ENCODE data around the gene MOK. TPM values are rescaled to one million over a fixed set of nuclear protein-coding genes. Genes with fewer than 3 reads are reported as not detected.

The MOK gene
- total RNA-seq, 1 donor from 2014 or later, result 38.7 TPM

- H3K4me1 Mint-ChIP-seq (ENCODE audit: low read depth), result peaks cover 3% of the 10 kb centered on the region
- no peaks in the 10 kb centered on the region for H3K9me3 Mint-ChIP-seq (ENCODE audit: low read depth)
- H3K36me3 Mint-ChIP-seq (ENCODE audit: insufficient read depth), result peaks cover 7% of the 10 kb centered on the region
- H3K4me3 Mint-ChIP-seq (ENCODE audit: low read depth), result no peak overlapping the region
- H3K27ac Mint-ChIP-seq, result no peak overlapping the region
- no peak for TF ChIP-seq CTCF (IDR thresholded peaks at IDR 0.05; ENCODE audit: unreplicated experiment)
- no peak for DNase-seq (ENCODE audit: low spot score, unreplicated experiment)
- no peaks in the 10 kb centered on the region for H3K27me3 Mint-ChIP-seq
Observed at GRCh38 chr14:102200690-102201352, 104.1 kb downstream of the MOK start.

GRCh38 chr14:102197317-102197853 lies 107.6 kb downstream of the MOK start:
- H3K9me3 Mint-ChIP-seq (ENCODE audit: low read depth), result no peaks in the 10 kb centered on the region
- no peak for DNase-seq (ENCODE audit: low spot score, unreplicated experiment)
- H3K36me3 Mint-ChIP-seq (ENCODE audit: insufficient read depth), result peaks cover 8% of the 10 kb centered on the region
- H3K27ac Mint-ChIP-seq, result no peak overlapping the region
- peaks cover 3% of the 10 kb centered on the region for H3K4me1 Mint-ChIP-seq (ENCODE audit: low read depth)
- TF ChIP-seq CTCF (IDR thresholded peaks at IDR 0.05; ENCODE audit: unreplicated experiment), result no peak
- no peaks in the 10 kb centered on the region for H3K27me3 Mint-ChIP-seq
- no peak overlapping the region for H3K4me3 Mint-ChIP-seq (ENCODE audit: low read depth)

- no peaks in the 10 kb centered on the region for H3K9me3 Mint-ChIP-seq (ENCODE audit: low read depth)
- H3K4me1 Mint-ChIP-seq (ENCODE audit: low read depth), result peaks cover 3% of the 10 kb centered on the region
- no peaks in the 10 kb centered on the region for H3K27me3 Mint-ChIP-seq
- DNase-seq (ENCODE audit: low spot score, unreplicated experiment), result no peak
- H3K36me3 Mint-ChIP-seq (ENCODE audit: insufficient read depth), result peaks cover 8% of the 10 kb centered on the region
- no peak overlapping the region for H3K4me3 Mint-ChIP-seq (ENCODE audit: low read depth)
- H3K27ac Mint-ChIP-seq, result no peak overlapping the region
- TF ChIP-seq CTCF (IDR thresholded peaks at IDR 0.05; ENCODE audit: unreplicated experiment), result no peak
Observed at GRCh38 chr14:102196902-102197230, 108.1 kb downstream of the MOK start.

- DNase-seq (ENCODE audit: low spot score, unreplicated experiment), result no peak
- H3K4me1 Mint-ChIP-seq (ENCODE audit: low read depth), result peaks cover 6% of the 10 kb centered on the region
- H3K4me3 Mint-ChIP-seq (ENCODE audit: low read depth), result no peak overlapping the region
- no peaks in the 10 kb centered on the region for H3K27me3 Mint-ChIP-seq
- no peaks in the 10 kb centered on the region for H3K9me3 Mint-ChIP-seq (ENCODE audit: low read depth)
- no peak for TF ChIP-seq CTCF (IDR thresholded peaks at IDR 0.05; ENCODE audit: unreplicated experiment)
- H3K36me3 Mint-ChIP-seq (ENCODE audit: insufficient read depth), result peaks cover 8% of the 10 kb centered on the region
- no peak overlapping the region for H3K27ac Mint-ChIP-seq
Observed at GRCh38 chr14:102196039-102196901, 108.7 kb downstream of the MOK start.

- Mint-ChIP-seq H3K27me3 (no peaks in the 10 kb centered on the region), H3K4me3 (ENCODE audit: low read depth) (no peak overlapping the region), H3K4me1 (ENCODE audit: low read depth) (peaks cover 13% of the 10 kb centered on the region), H3K27ac (no peak overlapping the region), H3K9me3 (ENCODE audit: low read depth) (no peaks in the 10 kb centered on the region), H3K36me3 (ENCODE audit: insufficient read depth) (peaks cover 8% of the 10 kb centered on the region)
- no peak for TF ChIP-seq CTCF (IDR thresholded peaks at IDR 0.05; ENCODE audit: unreplicated experiment)
- no peak for DNase-seq (ENCODE audit: low spot score, unreplicated experiment)
Observed at GRCh38 chr14:102195446-102195845, 109.5 kb downstream of the MOK start.

Data from progenitor cell of endocrine pancreas (in vitro differentiated cells).